Measurements from ENCODE around the gene ST3GAL3.

- no peak for TF ChIP-seq CTCF (IDR thresholded peaks at IDR 0.05)
- no peak for TF ChIP-seq POLR2A (IDR thresholded peaks at IDR 0.05)
These were observed 268.1 kb downstream of the ST3GAL3 start for GRCh38 chr1:43975249-43975961.

Data from uterus (tissue), 2 donors.